HepG2 (cell line): ENCODE data around the gene GRK6. TPM values are rescaled to one million over a fixed set of nuclear protein-coding genes. Genes with fewer than 3 reads are reported as not detected.
A peak's percentile ranks its signal among the peaks of the same experiment; 100 is the strongest.

Experiments used
- BCL3 ChIP-seq: sonication (generic); formaldehyde crosslinking; IDR thresholded peaks from 2 replicates; pipeline ENCODE4 v1.5.1; 2020; ENCODE audit warnings: mild to moderate bottlenecking, missing genetic modification reagents, moderate library complexity
- HNRNPLL ChIP-seq: fragments of 200-400 bp; formaldehyde crosslinking; IDR thresholded peaks from 2 replicates; pipeline ENCODE4 v1.6.1; 2017; ENCODE audit warnings: mild to moderate bottlenecking, low read depth, low read length; ENCODE audit not compliant: poor library complexity, severe bottlenecking
- KAT7 ChIP-seq: IDR thresholded peaks from 2 replicates; pipeline ENCODE4 v1.6.1; 2018; ENCODE audit warnings: borderline replicate concordance, missing compliant biosample characterization
- MEIS2 ChIP-seq: sonication (generic); formaldehyde crosslinking; IDR thresholded peaks from 2 replicates; pipeline ENCODE4 v1.9.0; 2021; ENCODE audit warnings: mild to moderate bottlenecking, missing genetic modification reagents
- POGZ ChIP-seq: sonication (generic); formaldehyde crosslinking; IDR thresholded peaks from 2 replicates; pipeline ENCODE4 v1.4.0; 2020; ENCODE audit warnings: mild to moderate bottlenecking, missing genetic modification reagents
- POLR2G ChIP-seq: fragments of 200-400 bp; formaldehyde crosslinking; IDR thresholded peaks from 2 replicates; pipeline ENCODE4 v1.6.1; 2018; ENCODE audit warnings: mild to moderate bottlenecking, low read depth, low read length, moderate library complexity
- RCOR2 ChIP-seq: IDR thresholded peaks from 2 replicates; pipeline ENCODE4 v1.6.1; 2016; ENCODE audit warnings: missing biosample characterization, missing genetic modification reagents
- SMAD9 ChIP-seq: sonication (generic); formaldehyde crosslinking; IDR thresholded peaks from 2 replicates; pipeline ENCODE4 v1.5.1; 2020; ENCODE audit warnings: mild to moderate bottlenecking, missing genetic modification reagents
- SP4 ChIP-seq: sonication (generic); formaldehyde crosslinking; IDR thresholded peaks from 2 replicates; pipeline ENCODE4 v1.8.1; 2023; ENCODE audit warnings: mild to moderate bottlenecking, missing genetic modification reagents
- WIZ ChIP-seq: sonication (generic); formaldehyde crosslinking; IDR thresholded peaks from 2 replicates; pipeline ENCODE4 v1.5.1; 2020; ENCODE audit warnings: mild to moderate bottlenecking, missing genetic modification reagents
- ZBTB33 ChIP-seq: sonication (generic); formaldehyde crosslinking; IDR thresholded peaks from 2 replicates; pipeline ENCODE4 v1.4.0; 2020; ENCODE audit warnings: missing genetic modification reagents
- ZBTB39 ChIP-seq: sonication (generic); formaldehyde crosslinking; IDR thresholded peaks from 2 replicates; pipeline ENCODE4 v1.5.0; 2020; ENCODE audit warnings: missing genetic modification reagents
- ZC3H4 ChIP-seq: sonication (generic); formaldehyde crosslinking; IDR thresholded peaks from 2 replicates; pipeline ENCODE4 v1.4.0; 2020; ENCODE audit warnings: missing genetic modification reagents, borderline replicate concordance
- ZNF20 ChIP-seq: sonication (generic); formaldehyde crosslinking; IDR thresholded peaks from 2 replicates; pipeline ENCODE4 v1.4.0; 2020; ENCODE audit warnings: mild to moderate bottlenecking, moderate library complexity, missing genetic modification reagents
- ZNF3 ChIP-seq: IDR thresholded peaks from 2 replicates; pipeline ENCODE4 v1.7.0; 2017; ENCODE audit warnings: inconsistent platforms
- ZNF644 ChIP-seq: IDR thresholded peaks from 2 replicates; pipeline ENCODE4 v1.6.1; 2016; ENCODE audit warnings: low read depth
- ZNF775 ChIP-seq: sonication (generic); formaldehyde crosslinking; IDR thresholded peaks from 2 replicates; pipeline ENCODE4 v1.4.0; 2020; ENCODE audit warnings: missing genetic modification reagents, mild to moderate bottlenecking, moderate library complexity, borderline replicate concordance
- ZNF792 ChIP-seq: IDR thresholded peaks from 2 replicates; pipeline ENCODE4 v1.6.1; 2016
- ZSCAN29 ChIP-seq: sonication (generic); formaldehyde crosslinking; conservative IDR thresholded peaks from 2 replicates; pipeline ENCODE4 v1.4.0; 2020; ENCODE audit warnings: mild to moderate bottlenecking, missing genetic modification reagents
- polyA plus RNA-seq, 8 experiments: library from polyadenylated mRNA; depleted of rRNA in 3 of 8; stranded (reverse) in 7 of 8; unstranded in 1 of 8; fragments of >200 nt; fragmentation: Illumina TruSeq in 4 of 8; extraction: Trizol in 4 of 8; gene quantifications; 2 replicates each; pipeline versions ENCODE4 v1.2.1 to v1.2.3, GENCODE V29; 2011 to 2016; ENCODE audit warnings: low read depth in 4 of 8, missing spikeins in 1 of 8, mixed read lengths in 1 of 8; ENCODE audit not compliant: insufficient read depth in 1 of 8
- total RNA-seq, 5 experiments: library from RNA; depleted of rRNA; stranded (reverse); fragments of >200 nt; fragmentation: Illumina TruSeq; extraction: Trizol; gene quantifications; 2 replicates each; pipeline ENCODE4 v1.2.3, GENCODE V29; 2016; ENCODE audit warnings: low read depth in 1 of 5
- TF ChIP-seq, protein P1 (sequence below): sonication (generic); formaldehyde crosslinking; IDR thresholded peaks from 2 replicates; pipeline ENCODE4 v1.5.1; 2020; ENCODE audit warnings: missing genetic modification reagents, mild to moderate bottlenecking, borderline replicate concordance
- TF ChIP-seq, protein P2 (sequence below): sonication (generic); formaldehyde crosslinking; IDR thresholded peaks from 2 replicates; pipeline ENCODE4 v1.4.0; 2020; ENCODE audit warnings: missing genetic modification reagents, borderline replicate concordance

GRK6 gene
- total and polyA plus RNA-seq, 2 of the 13 experiments (the other 11 are each of a cell fraction or from before 2014, with no cell fraction given) = 13.2 to 19.9 TPM

DNA sequence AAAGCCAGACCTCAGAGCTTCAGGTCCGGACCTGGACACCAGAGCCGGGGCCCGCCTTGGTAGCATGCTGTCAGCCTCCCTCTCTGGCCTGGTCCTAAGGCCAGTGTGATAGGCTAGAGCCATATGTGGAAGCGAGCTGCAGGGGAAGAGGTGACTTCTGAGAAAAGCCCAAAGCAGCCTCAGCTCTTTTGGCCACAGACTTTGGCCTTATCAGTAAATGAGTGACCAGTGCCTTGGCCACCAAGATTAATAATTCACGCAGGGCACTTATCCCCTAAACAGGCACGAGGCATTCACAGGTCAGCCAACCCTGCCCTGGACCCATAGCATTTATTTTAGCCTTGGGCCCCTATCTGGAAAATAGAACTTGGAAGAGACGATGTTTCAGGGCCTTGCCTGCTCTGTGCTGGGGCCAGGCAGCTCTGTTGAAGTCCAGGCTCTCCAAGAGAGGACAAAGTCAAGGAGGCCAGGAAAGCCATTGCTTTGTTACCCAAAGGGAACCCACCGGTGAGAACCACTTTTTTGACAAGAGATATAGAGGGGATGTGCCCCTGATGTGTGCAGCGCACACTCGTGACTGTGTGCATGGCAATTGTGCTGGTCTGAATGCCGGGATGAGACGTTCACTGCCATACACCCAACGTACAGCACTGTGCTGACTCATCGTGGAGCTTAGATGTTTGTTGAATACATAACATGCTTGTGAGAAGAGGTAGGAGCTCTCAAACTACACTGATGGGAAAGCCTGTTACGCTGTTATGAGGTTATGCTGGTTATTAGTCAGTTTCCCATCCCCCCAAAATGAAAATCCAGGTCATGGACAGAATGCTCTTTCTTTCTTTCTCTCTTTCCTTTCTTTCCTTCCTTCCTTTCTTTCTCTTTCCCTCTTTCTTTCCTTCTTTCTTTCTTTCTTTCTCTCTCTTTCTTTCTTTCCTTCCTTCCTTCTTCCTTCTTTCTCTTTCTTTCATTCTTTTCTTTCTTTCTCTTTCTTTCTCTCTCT is 47.3 kb upstream of the GRK6 start (continued):
- TF ChIP-seq BCL3 (CRISPR knock-in tag) (peak; percentile 78), WIZ (no peak), ZNF792 (CRISPR knock-in tag) (peak; percentile 77; the same call in 1 of the 2 replicates), SP4 (peak; percentile 79), SMAD9 (no peak), RCOR2 (no peak; the same call in 1 of the 2 replicates), ZC3H4 (no peak), KAT7 (CRISPR knock-in tag) (peak; percentile 57; the same call in 1 of the 2 replicates), POLR2G (peak; percentile 93), ZSCAN29 (CRISPR knock-in tag) (no peak), HNRNPLL (no peak), MEIS2 (CRISPR knock-in tag) (peak; percentile 62; the same call in 1 of the 2 replicates), ZNF775 (CRISPR knock-in tag) (no peak), ZNF3 (CRISPR knock-in tag) (no peak), ZNF644 (0 out of 2 replicates have a peak, but pooled peaks have one; percentile 20), ZBTB39 (no peak), ZBTB33 (CRISPR knock-in tag) (no peak), ZNF20 (no peak), POGZ (CRISPR knock-in tag) (no peak)
- TF ChIP-seq, protein P1, sequence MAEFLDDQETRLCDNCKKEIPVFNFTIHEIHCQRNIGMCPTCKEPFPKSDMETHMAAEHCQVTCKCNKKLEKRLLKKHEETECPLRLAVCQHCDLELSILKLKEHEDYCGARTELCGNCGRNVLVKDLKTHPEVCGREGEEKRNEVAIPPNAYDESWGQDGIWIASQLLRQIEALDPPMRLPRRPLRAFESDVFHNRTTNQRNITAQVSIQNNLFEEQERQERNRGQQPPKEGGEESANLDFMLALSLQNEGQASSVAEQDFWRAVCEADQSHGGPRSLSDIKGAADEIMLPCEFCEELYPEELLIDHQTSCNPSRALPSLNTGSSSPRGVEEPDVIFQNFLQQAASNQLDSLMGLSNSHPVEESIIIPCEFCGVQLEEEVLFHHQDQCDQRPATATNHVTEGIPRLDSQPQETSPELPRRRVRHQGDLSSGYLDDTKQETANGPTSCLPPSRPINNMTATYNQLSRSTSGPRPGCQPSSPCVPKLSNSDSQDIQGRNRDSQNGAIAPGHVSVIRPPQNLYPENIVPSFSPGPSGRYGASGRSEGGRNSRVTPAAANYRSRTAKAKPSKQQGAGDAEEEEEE = no peak
- TF ChIP-seq, protein P2, sequence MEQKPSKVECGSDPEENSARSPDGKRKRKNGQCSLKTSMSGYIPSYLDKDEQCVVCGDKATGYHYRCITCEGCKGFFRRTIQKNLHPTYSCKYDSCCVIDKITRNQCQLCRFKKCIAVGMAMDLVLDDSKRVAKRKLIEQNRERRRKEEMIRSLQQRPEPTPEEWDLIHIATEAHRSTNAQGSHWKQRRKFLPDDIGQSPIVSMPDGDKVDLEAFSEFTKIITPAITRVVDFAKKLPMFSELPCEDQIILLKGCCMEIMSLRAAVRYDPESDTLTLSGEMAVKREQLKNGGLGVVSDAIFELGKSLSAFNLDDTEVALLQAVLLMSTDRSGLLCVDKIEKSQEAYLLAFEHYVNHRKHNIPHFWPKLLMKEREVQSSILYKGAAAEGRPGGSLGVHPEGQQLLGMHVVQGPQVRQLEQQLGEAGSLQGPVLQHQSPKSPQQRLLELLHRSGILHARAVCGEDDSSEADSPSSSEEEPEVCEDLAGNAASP = no peak
